IMR-90 (cell line): ENCODE results near the gene SPATA17. TPM values are rescaled to one million over a fixed set of nuclear protein-coding genes. Genes with fewer than 3 reads are reported as not detected.

Experiments
- ATAC-seq: fragments of 200-7000 bp; cut with Tn5 transposase; 2 replicates; pipeline ENCODE4 v1.9.1; 2020; ENCODE audit warnings: low read depth, mild to moderate bottlenecking, moderate library complexity
- BruUV-seq: library from RNA; stranded (reverse); fragments of 400-500 nt; replicated peaks from 2 replicates; lab custom pipeline; 2021; lab: Mats Ljungman, UMichigan
- CTCF ChIA-PET: fragments of 300-600 bp; formaldehyde crosslinking; extraction: SDS; loops from one replicate; lab custom pipeline; 2021; ENCODE audit warnings: antibody characterized with exemption; lab: Yijun Ruan, JAX
- POLR2A ChIA-PET: fragments of 300-600 bp; sonication (Branson Sonifier 250); formaldehyde crosslinking; loops from one replicate; lab custom pipeline; 2022; ENCODE audit warnings: antibody characterized with exemption; ENCODE audit not compliant: unreplicated experiment; lab: Charles Lee
- DNase-seq: peaks from one replicate; pipeline ENCODE4 v3.0.0; 2013
- H2AFZ ChIP-seq: replicated peaks from 2 replicates; pipeline ENCODE3; 2013; ENCODE audit warnings: low read length, mild to moderate bottlenecking; ENCODE audit not compliant: poor library complexity
- H2AK5ac ChIP-seq: 2 replicates; pipeline ENCODE4 v1.6.1; 2013; ENCODE audit warnings: low read depth, low read length, inconsistent platforms
- H2AK9ac ChIP-seq: replicated peaks from 2 replicates; pipeline ENCODE3; 2013; ENCODE audit warnings: mild to moderate bottlenecking, low read depth, low read length, moderate library complexity; ENCODE audit not compliant: poor library complexity
- H2BK120ac ChIP-seq: 2 replicates; pipeline ENCODE4 v1.6.1; 2013; ENCODE audit warnings: low read depth, low read length, inconsistent platforms
- H2BK15ac ChIP-seq: 3 replicates; pipeline ENCODE4 v1.6.1; 2013; ENCODE audit warnings: low read depth, low read length, inconsistent platforms
- H2BK20ac ChIP-seq: 2 replicates; pipeline ENCODE4 v1.6.1; 2013; ENCODE audit warnings: low read depth, mild to moderate bottlenecking, inconsistent platforms, low read length, moderate library complexity
- H2BK5ac ChIP-seq: 2 replicates; pipeline ENCODE4 v1.6.1; 2013; ENCODE audit warnings: mild to moderate bottlenecking, low read depth, low read length, inconsistent platforms; ENCODE audit not compliant: poor library complexity, severe bottlenecking
- H3K14ac ChIP-seq: replicated peaks from 2 replicates; pipeline ENCODE4 v1.6.1; 2013; ENCODE audit warnings: low read depth, low read length, inconsistent platforms
- H3K18ac ChIP-seq: 2 replicates; pipeline ENCODE4 v1.6.1; 2013; ENCODE audit warnings: low read depth, low read length, control low read depth
- H3K23ac ChIP-seq: 2 replicates; pipeline ENCODE4 v1.6.1; 2013; ENCODE audit warnings: low read depth, low read length, inconsistent platforms
- H3K27ac ChIP-seq: 2 replicates; pipeline ENCODE4 v1.5.1; 2013; ENCODE audit warnings: mild to moderate bottlenecking, control low read depth, low read length; ENCODE audit not compliant: insufficient read depth
- H3K27me3 ChIP-seq: 2 replicates; pipeline ENCODE4 v1.6.1; 2013; ENCODE audit warnings: low read length; ENCODE audit not compliant: control insufficient read depth, insufficient read depth
- H3K36me3 ChIP-seq: 2 replicates; pipeline ENCODE4 v1.6.1; 2013; ENCODE audit warnings: low read length, mixed read lengths; ENCODE audit not compliant: control insufficient read depth, insufficient read depth
- H3K4ac ChIP-seq: 2 replicates; pipeline ENCODE4 v1.6.1; 2013; ENCODE audit warnings: low read depth, low read length, inconsistent platforms
- H3K4me1 ChIP-seq: 2 replicates; pipeline ENCODE4 v1.6.1; 2013; ENCODE audit warnings: low read length, mixed read lengths; ENCODE audit not compliant: control insufficient read depth, insufficient read depth
- H3K4me2 ChIP-seq: 2 replicates; pipeline ENCODE4 v1.6.1; 2013; ENCODE audit warnings: low read depth, mild to moderate bottlenecking, control low read depth, low read length, moderate library complexity
- H3K4me3 ChIP-seq: 2 replicates; pipeline ENCODE4 v1.5.1; 2013; ENCODE audit warnings: low read depth, mild to moderate bottlenecking, control low read depth, low read length, moderate library complexity; ENCODE audit not compliant: insufficient read depth
- H3K56ac ChIP-seq: 2 replicates; pipeline ENCODE4 v1.6.1; 2013; ENCODE audit warnings: low read length, inconsistent platforms; ENCODE audit not compliant: insufficient read depth; ENCODE audit errors: extremely low read depth
- H3K79me1 ChIP-seq, 2 experiments: 2 replicates each; pipeline ENCODE4 v1.6.1; 2013; ENCODE audit warnings: low read length in 2 of 2, inconsistent platforms in 1 of 2, low read depth in 1 of 2
- H3K9ac ChIP-seq: 2 replicates; pipeline ENCODE4 v1.6.1; 2013; ENCODE audit warnings: low read depth, low read length, control low read depth
- H3K9me1 ChIP-seq: 2 replicates; pipeline ENCODE4 v1.6.1; 2013; ENCODE audit warnings: low read length, inconsistent platforms; ENCODE audit not compliant: insufficient read depth
- H3K9me3 ChIP-seq: 2 replicates; pipeline ENCODE4 v1.6.1; 2013; ENCODE audit warnings: low read length; ENCODE audit not compliant: control insufficient read depth, insufficient read depth
- H4K20me1 ChIP-seq: 2 replicates; pipeline ENCODE4 v1.6.1; 2013; ENCODE audit warnings: low read length, inconsistent platforms; ENCODE audit not compliant: insufficient read depth
- H4K5ac ChIP-seq: 2 replicates; pipeline ENCODE4 v1.6.1; 2013; ENCODE audit warnings: mild to moderate bottlenecking, low read depth, low read length, control low read depth
- H4K8ac ChIP-seq, 2 experiments: 2 replicates each; pipeline ENCODE4 v1.6.1; 2013; ENCODE audit warnings: low read depth in 2 of 2, low read length in 2 of 2, control low read depth in 1 of 2, inconsistent platforms in 1 of 2
- H4K91ac ChIP-seq: 2 replicates; pipeline ENCODE4 v1.6.1; 2013; ENCODE audit warnings: low read depth, low read length, inconsistent platforms; ENCODE audit not compliant: insufficient read depth
- BHLHE40 ChIP-seq: fragments of 150-350 bp; IDR thresholded peaks from 2 replicates; pipeline ENCODE4 v1.6.1; 2016; ENCODE audit warnings: mild to moderate bottlenecking, low read depth, low read length
- CEBPB ChIP-seq: IDR thresholded peaks from 2 replicates; pipeline ENCODE4 v1.6.1; 2012; ENCODE audit warnings: low read depth, low read length, improper control_type of control experiment
- CHD1 ChIP-seq: IDR thresholded peaks from 2 replicates; pipeline ENCODE4 v1.6.1; 2012; ENCODE audit warnings: low read depth, low read length, improper control_type of control experiment
- CTCF ChIP-seq: conservative IDR thresholded peaks from 2 replicates; pipeline ENCODE4 v1.5.1; 2012; ENCODE audit warnings: mild to moderate bottlenecking, low read depth, low read length, improper control_type of control experiment
- FOS ChIP-seq: fragments of 150-350 bp; IDR thresholded peaks from 2 replicates; pipeline ENCODE4 v1.6.1; 2016; ENCODE audit warnings: low read depth, low read length
- MAFK ChIP-seq: IDR thresholded peaks from 2 replicates; pipeline ENCODE4 v1.6.1; 2012; ENCODE audit warnings: low read depth, low read length, improper control_type of control experiment
- MAZ ChIP-seq: IDR thresholded peaks from 2 replicates; pipeline ENCODE4 v1.6.1; 2012; ENCODE audit warnings: low read depth, mild to moderate bottlenecking, low read length, improper control_type of control experiment, moderate library complexity, borderline replicate concordance
- MXI1 ChIP-seq: IDR thresholded peaks from 2 replicates; pipeline ENCODE4 v1.6.1; 2012; ENCODE audit warnings: low read depth, mild to moderate bottlenecking, low read length, moderate library complexity, borderline replicate concordance
- NFE2L2 ChIP-seq: fragments of 150-350 bp; IDR thresholded peaks from 2 replicates; pipeline ENCODE4 v1.6.1; 2016; ENCODE audit warnings: low read depth, mild to moderate bottlenecking, low read length
- POLR2A ChIP-seq: IDR thresholded peaks from 2 replicates; pipeline ENCODE4 v1.6.1; 2012; ENCODE audit warnings: mild to moderate bottlenecking, low read depth, low read length
- RAD21 ChIP-seq: IDR thresholded peaks from 2 replicates; pipeline ENCODE4 v1.6.1; 2012; ENCODE audit warnings: low read length, improper control_type of control experiment
- RCOR1 ChIP-seq: IDR thresholded peaks from 2 replicates; pipeline ENCODE4 v1.6.1; 2012; ENCODE audit warnings: mild to moderate bottlenecking, low read length, improper control_type of control experiment; ENCODE audit not compliant: insufficient replicate concordance
- RFX5 ChIP-seq: IDR thresholded peaks from 2 replicates; pipeline ENCODE4 v1.8.0; 2012; ENCODE audit warnings: low read depth, mild to moderate bottlenecking, low read length, moderate library complexity
- SMC3 ChIP-seq: fragments of 150-350 bp; IDR thresholded peaks from 2 replicates; pipeline ENCODE4 v1.6.1; 2016; ENCODE audit warnings: low read depth, mild to moderate bottlenecking, antibody characterized with exemption, low read length, moderate library complexity
- WGBS, 2 experiments: methylation state at CpG; one replicate each; pipeline versions ENCODE4 v1.1.5 to v1.1.7; 2013; ENCODE audit warnings: missing lambda C conversion rate in 2 of 2; ENCODE audit not compliant: insufficient read length in 1 of 2; ENCODE audit errors: extremely low coverage in 2 of 2; 5-methylcytosine and 5-hydroxymethylcytosine counted together
- dilution Hi-C: fragments of 300-500 bp; cut with HindIII; formaldehyde crosslinking; loops from one replicate; pipeline ENCODE4 v1.14.3; 2018; ENCODE audit warnings: low sequenced_read_pairs; ENCODE audit not compliant: unreplicated experiment
- in situ Hi-C: fragments of 300-500 bp; cut with MboI; formaldehyde crosslinking; loops from 3 replicates; pipeline ENCODE4 v1.14.3; 2019; ENCODE audit warnings: low sequenced_read_pairs, inconsistent platforms, mixed read lengths
- intact Hi-C: fragments of 100-400 bp; cut with micrococcal nuclease; formaldehyde crosslinking; loops from 2 replicates; pipeline ENCODE4 v1.10.0; 2022
- polyA plus RNA-seq, 3 experiments: library from polyadenylated mRNA; depleted of rRNA; stranded (reverse); fragments of >200 nt; gene quantifications; 2 replicates each; pipeline ENCODE4 v1.2.3, GENCODE V29; 2012; ENCODE audit warnings: low replicate concordance in 1 of 3
- total RNA-seq: library from RNA; depleted of rRNA; stranded (reverse); fragments of >200 nt; gene quantifications from 2 replicates; pipeline ENCODE4 v1.2.3, GENCODE V29; 2012
- TF ChIP-seq, protein P1 (sequence below): fragments of 150-350 bp; IDR thresholded peaks from 2 replicates; pipeline ENCODE4 v1.6.1; 2017; ENCODE audit warnings: mild to moderate bottlenecking, antibody characterized with exemption, low read length, low read depth
- TF ChIP-seq, protein P2 (sequence below): fragments of 150-350 bp; IDR thresholded peaks from 2 replicates; pipeline ENCODE4 v1.6.1; 2016; ENCODE audit warnings: low read depth, mild to moderate bottlenecking, low read length, moderate library complexity, borderline replicate concordance

SPATA17 gene
- total and polyA plus RNA-seq, 2 of the 4 experiments (the other 2 are of a cell fraction), result 0.03 to 0.18 TPM

- Histone ChIP-seq H2AFZ (no peak overlapping the region), H3K9me1 (no peaks in the 10 kb centered on the region), H4K91ac (no peak overlapping the region), H3K4ac (no peak overlapping the region), H3K9me3 (no peaks in the 10 kb centered on the region), H3K18ac (no peak overlapping the region), H2AK5ac (no peak overlapping the region), H3K9ac (no peak overlapping the region), H3K14ac (no peak overlapping the region), H3K4me3 (no peak overlapping the region), H2BK5ac (no peak overlapping the region), H3K4me2 (no peak overlapping the region), H3K27ac (no peak overlapping the region), H3K4me1 (no peaks in the 10 kb centered on the region), H4K8ac (no peak overlapping the region), H3K27me3 (no peaks in the 10 kb centered on the region), H2BK20ac (no peak overlapping the region), H2AK9ac (no peak overlapping the region), H3K79me1 (no peaks in the 10 kb centered on the region), H2BK120ac (no peak overlapping the region), H2BK15ac (no peak overlapping the region), H3K36me3 (no peaks in the 10 kb centered on the region), H4K5ac (no peak overlapping the region), H3K23ac (no peak overlapping the region), H3K56ac (no peak overlapping the region), H4K20me1 (no peaks in the 10 kb centered on the region)
- no TSS peak for BruUV-seq
- TF ChIP-seq NFE2L2 (no peak), BHLHE40 (no peak), RFX5 (no peak), MAFK (no peak), MAZ (no peak), FOS (no peak), CHD1 (no peak), RAD21 (no peak), POLR2A (no peak), CEBPB (no peak), SMC3 (no peak), CTCF (no peak), RCOR1 (no peak), MXI1 (no peak)
- TF ChIP-seq, protein P1, sequence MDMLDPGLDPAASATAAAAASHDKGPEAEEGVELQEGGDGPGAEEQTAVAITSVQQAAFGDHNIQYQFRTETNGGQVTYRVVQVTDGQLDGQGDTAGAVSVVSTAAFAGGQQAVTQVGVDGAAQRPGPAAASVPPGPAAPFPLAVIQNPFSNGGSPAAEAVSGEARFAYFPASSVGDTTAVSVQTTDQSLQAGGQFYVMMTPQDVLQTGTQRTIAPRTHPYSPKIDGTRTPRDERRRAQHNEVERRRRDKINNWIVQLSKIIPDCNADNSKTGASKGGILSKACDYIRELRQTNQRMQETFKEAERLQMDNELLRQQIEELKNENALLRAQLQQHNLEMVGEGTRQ, result no peak
- TF ChIP-seq, protein P2, sequence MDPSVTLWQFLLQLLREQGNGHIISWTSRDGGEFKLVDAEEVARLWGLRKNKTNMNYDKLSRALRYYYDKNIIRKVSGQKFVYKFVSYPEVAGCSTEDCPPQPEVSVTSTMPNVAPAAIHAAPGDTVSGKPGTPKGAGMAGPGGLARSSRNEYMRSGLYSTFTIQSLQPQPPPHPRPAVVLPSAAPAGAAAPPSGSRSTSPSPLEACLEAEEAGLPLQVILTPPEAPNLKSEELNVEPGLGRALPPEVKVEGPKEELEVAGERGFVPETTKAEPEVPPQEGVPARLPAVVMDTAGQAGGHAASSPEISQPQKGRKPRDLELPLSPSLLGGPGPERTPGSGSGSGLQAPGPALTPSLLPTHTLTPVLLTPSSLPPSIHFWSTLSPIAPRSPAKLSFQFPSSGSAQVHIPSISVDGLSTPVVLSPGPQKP, result no peak
- ATAC-seq (no peak), DNase-seq (no peak)
- dilution Hi-C loops, result no loop called here
- ChIA-PET CTCF (interaction anchor here (0.6 kb wide), 1 partner anchor 96 kb away, joined by 3 read pairs; no protein-coding TSS in a partner anchor), POLR2A (no interaction called here)
- WGBS, 2 experiments, result no CpG with 5 or more reads among the region's 3 CpGs
- in situ Hi-C loops, result no loop called here
- intact Hi-C loops, result no loop called here
Observed at GRCh38 chr1:217839161-217839560, 208.0 kb downstream of the SPATA17 start.
